GM10266 (cell line): Measurements from ENCODE around the gene IL26.

Source experiments
- DNase-seq: peaks from one replicate; pipeline ENCODE4 v3.0.0; 2012; ENCODE audit errors: extremely low spot score
- TF ChIP-seq, protein P1 (sequence below): IDR thresholded peaks from 2 replicates; pipeline ENCODE4 v1.5.1; 2012; ENCODE audit warnings: mild to moderate bottlenecking, low read depth; ENCODE audit not compliant: control insufficient read depth, insufficient read depth; ENCODE audit errors: missing control alignments

Gene IL26

DNA sequence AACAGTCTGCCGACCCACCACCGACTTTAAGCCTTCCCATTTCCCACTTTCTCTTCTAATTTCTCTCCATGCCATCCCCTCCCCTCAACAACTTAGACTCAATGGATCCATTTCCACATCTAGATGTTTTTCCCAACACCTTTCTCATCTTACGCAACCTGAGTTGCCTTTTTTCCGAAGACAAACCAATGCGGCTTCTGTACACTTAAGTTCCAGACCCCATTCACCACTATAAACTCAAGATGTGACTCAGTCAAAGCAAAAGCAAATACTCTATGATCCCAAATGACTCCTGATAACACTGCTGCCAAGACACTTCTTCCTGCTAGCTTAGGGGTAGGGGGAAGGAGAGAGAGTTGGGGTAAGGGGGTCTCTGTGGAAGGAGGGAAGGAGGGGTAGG, 26.5 kb upstream of the IL26 start:
- TF ChIP-seq, protein P1, sequence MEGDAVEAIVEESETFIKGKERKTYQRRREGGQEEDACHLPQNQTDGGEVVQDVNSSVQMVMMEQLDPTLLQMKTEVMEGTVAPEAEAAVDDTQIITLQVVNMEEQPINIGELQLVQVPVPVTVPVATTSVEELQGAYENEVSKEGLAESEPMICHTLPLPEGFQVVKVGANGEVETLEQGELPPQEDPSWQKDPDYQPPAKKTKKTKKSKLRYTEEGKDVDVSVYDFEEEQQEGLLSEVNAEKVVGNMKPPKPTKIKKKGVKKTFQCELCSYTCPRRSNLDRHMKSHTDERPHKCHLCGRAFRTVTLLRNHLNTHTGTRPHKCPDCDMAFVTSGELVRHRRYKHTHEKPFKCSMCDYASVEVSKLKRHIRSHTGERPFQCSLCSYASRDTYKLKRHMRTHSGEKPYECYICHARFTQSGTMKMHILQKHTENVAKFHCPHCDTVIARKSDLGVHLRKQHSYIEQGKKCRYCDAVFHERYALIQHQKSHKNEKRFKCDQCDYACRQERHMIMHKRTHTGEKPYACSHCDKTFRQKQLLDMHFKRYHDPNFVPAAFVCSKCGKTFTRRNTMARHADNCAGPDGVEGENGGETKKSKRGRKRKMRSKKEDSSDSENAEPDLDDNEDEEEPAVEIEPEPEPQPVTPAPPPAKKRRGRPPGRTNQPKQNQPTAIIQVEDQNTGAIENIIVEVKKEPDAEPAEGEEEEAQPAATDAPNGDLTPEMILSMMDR = no peak
- DNase-seq = no peak

DNA sequence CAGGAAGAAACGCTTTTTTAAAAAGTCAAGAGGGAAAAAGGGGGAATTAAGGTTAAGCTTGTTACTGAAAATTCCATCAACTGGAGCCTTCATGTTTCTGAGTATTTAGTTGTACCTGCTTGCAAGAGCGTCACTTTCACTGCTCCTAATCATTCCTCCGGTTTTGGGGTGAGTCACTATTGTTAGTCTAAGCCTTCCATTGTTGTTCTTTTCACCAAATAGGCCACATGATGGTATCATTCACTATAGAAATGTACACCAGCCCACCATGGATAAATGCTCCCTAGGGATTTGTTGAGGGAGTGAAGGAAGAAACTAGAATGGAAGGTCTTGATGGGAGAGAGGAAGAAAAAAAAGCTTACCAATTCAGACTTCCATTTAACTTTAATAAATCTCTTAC, 24.8 kb upstream of the IL26 start:
- DNase-seq = no peak
- TF ChIP-seq, protein P1 = no peak

DNA sequence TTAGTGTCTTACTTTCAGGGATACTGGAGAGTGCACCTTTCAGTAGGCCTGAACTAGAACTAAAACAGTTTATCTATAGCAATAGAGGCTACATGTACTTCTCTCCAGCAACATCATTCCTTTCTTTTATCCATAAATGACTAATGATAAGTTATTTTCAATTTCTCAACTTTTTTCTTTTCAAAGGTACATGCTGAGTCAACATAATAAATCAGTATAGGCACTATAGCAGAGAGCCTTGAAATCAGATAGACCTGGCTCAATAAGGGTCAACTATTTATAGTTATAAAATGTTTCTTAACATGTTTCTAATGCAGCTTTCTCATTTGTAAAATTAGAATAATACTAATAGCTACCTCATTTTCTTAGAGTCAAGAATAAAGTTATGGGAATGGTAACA, 22.2 kb upstream of the IL26 start:
- TF ChIP-seq, protein P1 = no peak
- no peak for DNase-seq

DNA sequence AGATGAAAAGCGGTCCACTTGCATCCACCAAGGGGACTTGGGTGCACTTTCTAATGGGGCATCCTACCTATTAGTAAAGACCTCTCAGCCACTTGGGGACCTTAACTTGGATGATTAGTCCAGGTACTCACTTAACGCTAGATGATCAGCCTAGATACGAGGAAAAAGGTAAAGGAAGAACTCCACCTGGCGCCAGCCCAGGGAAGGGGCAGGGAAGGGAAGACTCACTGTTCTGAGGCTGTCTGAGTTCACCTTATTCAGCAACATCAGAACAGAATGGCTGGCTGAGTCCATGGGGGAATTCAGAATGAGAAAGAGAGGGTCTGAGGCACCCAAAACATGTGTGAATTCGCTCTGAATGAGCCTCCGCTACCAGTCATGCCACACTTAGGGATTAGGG, 20.7 kb upstream of the IL26 start:
- TF ChIP-seq, protein P1 = no peak
- DNase-seq = no peak

DNA sequence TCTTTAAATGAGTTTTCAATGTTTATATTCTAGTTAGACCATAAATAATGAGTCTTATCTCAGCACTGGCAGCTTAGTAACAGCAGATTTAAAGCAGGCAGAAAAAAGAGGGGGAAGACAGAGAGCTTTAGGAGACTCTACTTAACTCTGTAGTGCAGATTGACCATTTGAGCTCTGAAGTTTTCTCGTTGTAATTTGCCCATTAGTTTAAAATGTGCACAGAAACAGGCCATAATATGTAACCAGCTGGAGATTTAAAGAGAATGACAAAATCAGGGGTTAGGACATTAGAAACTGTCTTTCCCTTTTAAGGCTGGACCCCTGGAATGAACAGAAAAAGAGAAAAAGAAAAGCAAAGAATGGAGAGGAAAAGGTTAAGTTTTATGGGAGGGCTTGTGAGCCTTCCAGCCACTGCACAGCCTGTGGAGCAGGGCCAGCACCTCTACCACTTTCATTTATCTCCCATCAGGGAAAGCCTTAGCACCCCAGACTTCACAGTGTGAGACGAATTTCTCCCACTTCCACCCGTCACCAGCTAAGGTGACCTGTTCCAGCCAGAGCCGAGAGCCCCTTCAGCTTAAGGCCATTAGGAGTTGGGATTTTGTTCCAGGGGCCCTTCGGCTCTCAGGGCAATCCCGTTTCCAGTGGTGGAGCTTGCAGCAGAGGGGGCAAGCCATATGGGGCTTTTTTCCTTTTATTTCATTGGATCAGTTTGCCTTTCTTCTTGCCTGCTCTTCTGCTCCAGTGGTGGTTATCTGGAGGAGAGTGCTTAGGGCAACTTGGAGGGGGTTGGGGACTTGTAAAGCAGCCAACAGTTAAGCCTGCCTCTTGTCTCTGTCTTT, 19.8 kb upstream of the IL26 start:
- TF ChIP-seq, protein P1 = no peak
- DNase-seq = no peak

DNA sequence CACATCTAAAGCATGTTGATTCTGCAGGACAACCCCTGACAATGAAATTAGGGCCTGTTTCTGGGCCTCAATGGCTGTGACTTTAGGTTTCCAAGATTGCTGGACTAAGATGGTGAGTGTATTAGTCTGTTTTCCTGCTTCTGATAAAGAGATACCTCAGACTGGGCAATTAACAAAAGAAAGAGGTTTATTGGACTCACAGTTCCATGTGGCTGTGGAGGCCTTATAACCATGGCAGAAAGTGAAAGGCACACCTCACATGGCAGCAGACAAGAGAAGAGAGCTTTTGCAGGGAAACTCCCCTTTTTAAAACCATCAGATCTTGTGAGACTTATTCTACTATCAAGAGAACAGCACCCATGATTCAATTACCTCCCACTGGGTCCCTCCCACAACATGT, 17.2 kb upstream of the IL26 start:
- TF ChIP-seq, protein P1 = no peak
- no peak for DNase-seq

DNA sequence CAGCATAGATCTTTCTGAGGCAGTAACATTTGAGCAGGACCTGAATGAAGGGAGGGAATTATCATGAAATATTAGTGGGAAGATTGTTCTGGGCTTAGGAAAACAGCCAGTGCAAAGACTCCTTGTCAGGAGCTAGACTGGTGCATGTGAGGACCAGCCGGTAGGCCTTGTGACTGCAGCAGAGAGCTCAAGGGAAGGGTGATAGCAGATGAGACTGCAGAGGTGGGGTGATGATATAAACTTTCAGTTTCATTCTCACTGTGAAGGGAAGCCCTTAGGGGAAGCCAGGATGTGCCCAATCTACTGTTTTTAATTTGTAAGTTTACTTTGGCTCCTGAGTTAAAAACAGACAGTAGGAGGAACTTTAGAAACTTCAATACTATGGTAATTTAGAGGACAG, 15.4 kb upstream of the IL26 start:
- DNase-seq = peak; percentile 75
- TF ChIP-seq, protein P1 = no peak
